GM12873 (cell line): ENCODE data around the gene EIF4E1B.

Experiments
- TF ChIP-seq, protein P1 (sequence below): IDR thresholded peaks from 2 replicates; pipeline ENCODE4 v1.5.1; 2012; ENCODE audit warnings: low read depth, mild to moderate bottlenecking, moderate library complexity, low read length, control low read depth; ENCODE audit not compliant: insufficient read depth; ENCODE audit errors: missing control alignments

The EIF4E1B gene, protein sequence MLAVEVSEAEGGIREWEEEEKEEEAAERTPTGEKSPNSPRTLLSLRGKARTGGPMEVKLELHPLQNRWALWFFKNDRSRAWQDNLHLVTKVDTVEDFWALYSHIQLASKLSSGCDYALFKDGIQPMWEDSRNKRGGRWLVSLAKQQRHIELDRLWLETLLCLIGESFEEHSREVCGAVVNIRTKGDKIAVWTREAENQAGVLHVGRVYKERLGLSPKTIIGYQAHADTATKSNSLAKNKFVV

DNA sequence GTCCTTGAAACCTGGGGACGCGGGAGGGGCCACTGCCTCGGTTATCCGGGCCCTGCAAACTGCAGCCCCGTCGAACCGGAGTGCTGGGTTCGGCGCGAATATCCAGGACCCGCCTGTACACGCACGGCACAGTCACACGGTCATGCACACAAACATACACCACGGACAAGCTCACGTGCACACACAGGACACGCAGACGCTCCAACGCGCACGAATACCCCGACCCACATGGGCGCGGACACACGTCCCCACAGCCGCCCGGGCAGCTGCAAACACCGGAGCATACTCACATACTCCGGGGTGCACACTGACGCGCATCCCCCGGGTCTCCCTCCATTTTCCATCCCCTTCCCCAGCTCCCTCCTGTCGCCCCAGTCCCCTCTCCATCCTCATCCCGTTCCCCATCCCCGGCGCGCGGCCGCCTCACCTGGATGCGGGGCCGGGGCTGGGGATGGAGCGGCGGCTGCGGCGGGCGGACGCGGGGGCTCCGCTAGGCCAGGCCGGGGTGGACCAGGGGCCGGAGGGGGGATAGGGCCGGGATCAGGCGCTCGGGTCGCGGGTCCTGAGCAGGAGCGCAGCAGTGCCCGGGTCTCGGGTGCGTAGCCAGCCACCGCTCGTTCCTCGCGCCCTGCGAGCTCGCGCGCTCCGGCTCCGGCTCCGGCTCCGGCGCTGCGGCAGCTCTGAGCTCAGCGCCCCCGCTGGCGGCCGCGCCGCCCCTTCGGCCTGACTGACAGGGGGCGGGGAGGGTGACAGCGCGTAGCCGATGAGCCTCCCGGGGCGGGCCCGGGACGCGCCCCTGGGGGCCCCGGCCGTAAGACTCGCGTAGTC is at the start of gene EIF4E1B, which contains the start of gene SNCB:
Gene EIF4E1B (plus strand): TSS at position 823 of the 828 bp plus-strand sequence. CDS start 12,113 bp downstream, outside the sequence.
Gene SNCB (minus strand): TSS at position 682 of the 828 bp plus-strand sequence. CDS start 880 bp downstream, outside the sequence.
- TF ChIP-seq, protein P1, sequence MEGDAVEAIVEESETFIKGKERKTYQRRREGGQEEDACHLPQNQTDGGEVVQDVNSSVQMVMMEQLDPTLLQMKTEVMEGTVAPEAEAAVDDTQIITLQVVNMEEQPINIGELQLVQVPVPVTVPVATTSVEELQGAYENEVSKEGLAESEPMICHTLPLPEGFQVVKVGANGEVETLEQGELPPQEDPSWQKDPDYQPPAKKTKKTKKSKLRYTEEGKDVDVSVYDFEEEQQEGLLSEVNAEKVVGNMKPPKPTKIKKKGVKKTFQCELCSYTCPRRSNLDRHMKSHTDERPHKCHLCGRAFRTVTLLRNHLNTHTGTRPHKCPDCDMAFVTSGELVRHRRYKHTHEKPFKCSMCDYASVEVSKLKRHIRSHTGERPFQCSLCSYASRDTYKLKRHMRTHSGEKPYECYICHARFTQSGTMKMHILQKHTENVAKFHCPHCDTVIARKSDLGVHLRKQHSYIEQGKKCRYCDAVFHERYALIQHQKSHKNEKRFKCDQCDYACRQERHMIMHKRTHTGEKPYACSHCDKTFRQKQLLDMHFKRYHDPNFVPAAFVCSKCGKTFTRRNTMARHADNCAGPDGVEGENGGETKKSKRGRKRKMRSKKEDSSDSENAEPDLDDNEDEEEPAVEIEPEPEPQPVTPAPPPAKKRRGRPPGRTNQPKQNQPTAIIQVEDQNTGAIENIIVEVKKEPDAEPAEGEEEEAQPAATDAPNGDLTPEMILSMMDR = no peak

DNA sequence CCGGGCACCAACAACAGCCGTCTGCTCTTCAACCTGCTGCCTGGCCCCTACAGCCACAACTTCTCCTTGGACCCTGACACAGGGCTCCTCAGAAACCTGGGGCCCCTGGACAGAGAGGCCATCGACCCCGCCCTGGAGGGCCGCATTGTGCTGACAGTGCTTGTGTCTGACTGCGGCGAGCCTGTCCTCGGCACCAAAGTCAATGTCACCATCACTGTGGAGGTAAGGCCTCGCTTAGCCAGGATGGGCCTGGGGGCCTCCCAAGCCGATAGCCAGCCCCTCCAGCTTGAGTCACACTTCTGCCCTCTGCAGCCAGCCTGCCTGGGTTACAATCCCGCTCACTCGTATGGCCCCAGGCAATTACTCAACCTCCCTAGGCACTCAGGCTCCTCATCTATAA is 49.1 kb upstream of the EIF4E1B start:
- TF ChIP-seq, protein P1 = no peak

DNA sequence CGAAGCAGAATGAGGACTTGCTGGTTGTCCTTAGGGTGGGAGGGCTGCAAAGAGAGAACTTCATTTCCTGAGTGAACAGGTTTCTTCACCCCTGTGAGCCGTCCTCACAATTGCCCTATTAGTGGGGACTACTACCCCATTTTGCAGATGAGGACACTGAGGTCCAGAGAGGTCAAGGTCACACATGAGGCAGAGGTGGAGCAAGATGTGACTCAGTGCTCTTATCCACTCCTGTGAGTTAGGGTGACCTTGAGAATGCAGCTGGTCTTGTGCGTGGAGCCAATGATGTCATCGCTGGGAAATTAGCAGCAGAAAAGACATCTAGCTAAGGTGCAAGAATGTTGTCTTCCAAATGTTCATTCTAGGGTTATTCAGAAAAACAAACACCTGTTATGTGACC is 47.4 kb upstream of the EIF4E1B start:
- TF ChIP-seq, protein P1 = no peak

DNA sequence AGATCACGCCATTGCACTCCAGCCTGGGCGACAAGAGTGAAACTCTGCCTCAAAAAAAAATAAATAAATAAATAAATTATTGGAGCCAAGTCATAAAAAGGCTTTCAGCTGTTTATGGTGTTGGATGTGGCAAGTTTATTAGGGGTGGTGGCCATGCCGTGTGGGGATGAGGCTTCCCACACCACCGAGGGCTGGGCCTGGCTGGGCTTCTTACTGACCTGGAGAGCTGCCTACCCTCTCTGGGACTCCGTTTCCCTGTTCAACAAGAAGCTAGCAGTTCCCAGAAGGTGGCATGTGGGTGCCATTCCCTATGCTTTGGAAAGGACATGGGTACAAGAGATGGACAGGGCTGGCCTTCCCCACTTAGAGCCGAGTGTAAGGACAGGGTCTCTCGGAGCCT is 43.1 kb upstream of the EIF4E1B start:
- TF ChIP-seq, protein P1 = no peak

DNA sequence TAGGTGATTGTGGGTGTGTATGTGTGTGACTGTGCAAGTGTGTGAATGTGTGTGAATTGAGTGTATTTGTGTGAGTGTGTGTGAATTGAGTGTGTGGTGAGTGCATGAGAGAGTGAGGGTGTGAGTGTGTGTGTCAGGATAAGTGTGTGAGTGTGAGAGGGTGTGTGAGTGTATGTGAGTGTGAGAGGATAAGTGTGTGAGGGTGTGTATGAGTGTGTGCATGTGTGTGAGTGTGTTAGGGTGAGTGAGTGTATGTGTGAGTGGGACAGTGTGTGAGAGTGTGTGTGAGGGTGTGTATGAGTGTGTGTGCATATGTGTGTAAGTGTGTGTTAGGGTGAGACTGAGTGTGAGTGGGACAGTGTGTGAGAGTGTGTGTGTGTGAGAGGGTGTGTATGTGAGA is 42.2 kb upstream of the EIF4E1B start:
- TF ChIP-seq, protein P1 = no peak

DNA sequence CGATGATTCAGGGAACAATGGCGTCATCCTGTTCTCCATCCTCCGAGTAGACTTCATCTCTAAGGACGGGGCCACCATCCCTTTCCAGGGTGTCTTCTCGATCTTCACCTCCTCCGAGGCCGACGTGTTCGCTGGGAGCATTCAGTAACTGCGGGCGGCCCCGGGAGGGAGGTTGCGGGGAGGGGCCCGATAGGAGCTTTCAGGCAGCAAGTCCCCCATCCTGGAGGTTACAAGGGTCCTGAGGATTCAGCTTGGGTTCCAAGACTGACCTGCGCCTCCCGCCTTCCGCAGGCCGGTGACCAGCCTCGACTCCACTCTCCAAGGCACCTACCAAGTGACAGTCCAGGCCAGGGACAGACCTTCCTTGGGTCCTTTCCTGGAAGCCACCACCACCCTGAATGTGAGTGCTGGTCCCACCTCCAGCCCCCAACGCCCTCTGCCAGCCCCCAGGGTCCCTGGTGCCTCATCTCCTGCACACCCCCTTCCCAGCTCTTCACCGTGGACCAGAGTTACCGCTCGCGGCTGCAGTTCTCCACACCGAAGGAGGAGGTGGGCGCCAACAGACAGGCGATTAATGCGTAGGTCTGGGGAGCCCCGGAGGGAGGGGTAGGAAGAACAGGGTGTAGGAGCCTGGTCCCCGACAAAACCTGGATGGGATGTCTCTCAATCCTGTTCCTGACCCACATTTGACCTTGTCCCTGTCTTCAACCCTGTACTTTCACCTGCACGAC is 41.3 kb upstream of the EIF4E1B start:
- TF ChIP-seq, protein P1 = no peak
